Stimulated activated CD4-positive, alpha-beta T cell treated with anti-CD3 and anti-CD28 coated beads, Interleukin-2, amount 100 ng/mL, for 24 hours (primary cell): ENCODE results near the gene LAMA2.

ENCODE experiments used
- DNase-seq, 2 donors: peaks; one replicate each; pipeline ENCODE4 v3.0.0-alpha.2; 2020

LAMA2 gene

DNA sequence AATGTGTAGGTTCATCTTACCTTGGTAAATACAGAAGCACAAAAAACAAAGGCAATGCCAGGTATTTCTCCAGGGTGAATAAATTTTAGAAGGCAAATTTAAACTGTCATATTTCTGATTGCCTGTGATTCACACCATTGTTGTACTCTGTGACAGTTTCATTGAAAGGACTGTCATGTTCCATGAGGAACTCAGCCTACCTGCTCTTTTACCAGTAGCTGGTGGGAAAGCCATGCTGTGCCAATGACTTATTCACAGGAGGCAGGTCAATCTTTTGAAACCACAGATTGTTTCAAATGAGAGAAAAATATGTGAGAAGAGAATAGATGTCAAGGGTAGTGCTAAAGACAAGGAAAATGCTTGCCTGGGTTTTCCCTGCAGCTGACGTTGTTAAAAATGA lies 206.4 kb downstream of the LAMA2 start:
- DNase-seq, result no peak

DNA sequence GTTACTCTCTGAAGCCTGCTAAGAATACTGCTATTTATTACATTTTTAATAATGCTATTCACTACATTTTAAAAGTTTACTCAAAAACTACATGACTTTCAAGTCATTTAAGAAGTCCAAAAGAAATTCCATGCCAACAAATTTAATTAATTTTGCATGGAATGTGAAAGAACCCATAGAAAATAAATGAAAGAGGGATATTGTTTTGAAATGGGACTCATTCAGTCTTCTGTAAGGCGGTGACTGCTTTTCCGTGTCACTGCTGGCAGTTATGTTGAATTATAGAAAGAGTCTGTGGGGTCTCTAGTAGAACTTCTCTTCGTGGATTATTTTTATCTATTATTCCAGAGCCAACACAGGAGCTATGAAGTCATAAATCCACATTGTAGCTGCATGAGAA lies 211.2 kb downstream of the LAMA2 start:
- DNase-seq, result no peak

DNA sequence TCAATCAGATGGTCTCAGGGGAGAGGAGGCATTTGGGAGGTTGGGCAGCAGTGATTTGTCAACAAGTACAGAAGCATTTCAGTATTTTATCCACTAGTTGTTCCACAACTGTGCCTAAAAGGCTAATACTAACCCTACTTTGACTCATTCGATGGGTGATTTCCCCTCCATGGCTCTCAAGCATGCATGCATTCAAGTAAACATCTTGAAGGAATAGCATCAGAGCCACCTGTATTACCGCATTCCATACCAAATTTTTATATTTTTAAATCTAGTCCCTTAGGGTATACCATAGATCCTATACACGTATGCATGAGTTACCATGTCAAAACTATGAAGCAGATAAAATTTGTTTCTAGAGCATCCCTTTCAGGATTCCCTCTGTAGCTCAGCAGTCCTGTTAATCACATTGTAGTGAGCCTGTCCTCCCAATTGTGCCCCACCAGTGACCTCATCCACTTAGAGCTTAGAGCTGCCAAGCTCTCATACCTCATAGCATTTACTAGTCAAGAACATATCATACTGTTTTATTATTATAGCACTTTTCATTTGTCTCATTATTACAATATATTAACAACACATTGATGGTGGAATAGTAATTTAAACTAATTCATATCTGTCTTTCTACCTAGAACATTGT lies 213.8 kb downstream of the LAMA2 start:
- DNase-seq, result no peak

DNA sequence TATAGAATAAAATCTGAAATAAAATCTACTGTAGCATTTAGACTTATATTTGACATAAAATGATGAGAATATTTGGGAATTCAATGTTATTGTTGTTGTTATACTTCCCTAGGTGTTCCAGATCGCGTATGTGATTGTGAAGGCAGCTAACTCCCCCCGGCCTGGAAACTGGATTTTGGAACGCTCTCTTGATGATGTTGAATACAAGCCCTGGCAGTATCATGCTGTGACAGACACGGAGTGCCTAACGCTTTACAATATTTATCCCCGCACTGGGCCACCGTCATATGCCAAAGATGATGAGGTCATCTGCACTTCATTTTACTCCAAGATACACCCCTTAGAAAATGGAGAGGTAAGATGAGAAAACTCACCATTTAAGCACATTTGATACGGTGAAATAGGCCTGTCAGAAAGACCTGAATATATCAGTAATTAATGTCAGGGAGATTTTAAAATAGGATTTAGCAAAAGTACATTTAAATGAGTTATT lies 215.2 kb downstream of the LAMA2 start:
- DNase-seq, result no peak

DNA sequence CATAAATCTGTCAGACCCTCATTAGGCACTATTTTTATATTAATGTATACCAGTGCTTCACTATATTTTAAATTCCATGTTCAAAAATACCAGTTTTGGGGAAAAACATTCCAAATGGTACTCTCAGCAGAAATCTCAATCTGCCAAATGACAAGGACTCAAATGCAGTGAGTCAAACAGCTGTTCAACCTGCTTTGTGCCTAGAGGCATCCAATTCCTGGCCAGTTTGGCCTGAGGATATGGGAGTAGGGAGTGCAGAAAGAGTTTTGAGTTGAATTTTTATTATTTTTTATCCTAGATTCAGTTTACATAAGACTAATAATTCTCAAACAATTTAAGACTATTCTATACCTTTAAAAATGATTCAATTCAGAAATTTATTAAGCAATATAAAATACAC lies 216.8 kb downstream of the LAMA2 start:
- no peak for DNase-seq

DNA sequence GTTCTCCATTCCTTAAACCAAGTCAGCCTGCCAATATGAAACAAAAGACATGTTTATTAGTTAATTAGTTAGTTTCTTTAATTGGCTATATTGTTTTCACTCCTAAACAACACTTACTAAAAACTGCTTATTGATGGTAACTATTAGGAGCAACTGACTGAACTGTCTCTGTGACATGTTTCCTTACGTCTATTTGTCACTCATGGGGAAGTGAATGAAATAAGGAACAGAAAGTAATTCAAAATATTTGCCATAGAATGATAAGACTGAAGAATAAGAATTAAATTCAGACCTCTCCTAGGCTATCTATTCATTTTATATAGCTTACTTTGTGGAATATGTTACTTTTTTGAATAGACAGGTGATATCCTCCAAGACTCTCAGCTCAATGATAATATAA lies 217.2 kb downstream of the LAMA2 start:
- no peak for DNase-seq

DNA sequence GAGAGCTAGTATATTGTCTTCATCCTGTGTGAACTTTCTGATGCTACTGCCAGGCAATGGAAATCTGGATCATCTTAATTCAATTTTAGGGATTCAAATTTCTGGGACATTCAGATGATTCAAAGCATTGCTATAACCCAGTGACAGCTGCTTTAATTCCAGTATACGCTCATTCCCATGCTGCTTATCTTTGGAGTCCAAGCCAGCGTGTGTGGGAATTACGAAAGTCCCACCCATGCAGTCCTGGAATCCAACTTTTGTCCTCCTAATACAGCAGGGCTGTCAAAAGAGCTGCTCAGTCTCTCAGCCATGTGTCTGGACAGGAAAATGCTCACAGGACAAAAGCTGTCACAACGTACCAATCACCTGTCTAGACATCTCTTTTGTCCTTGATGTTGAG lies 219.8 kb downstream of the LAMA2 start:
- DNase-seq, result no peak

DNA sequence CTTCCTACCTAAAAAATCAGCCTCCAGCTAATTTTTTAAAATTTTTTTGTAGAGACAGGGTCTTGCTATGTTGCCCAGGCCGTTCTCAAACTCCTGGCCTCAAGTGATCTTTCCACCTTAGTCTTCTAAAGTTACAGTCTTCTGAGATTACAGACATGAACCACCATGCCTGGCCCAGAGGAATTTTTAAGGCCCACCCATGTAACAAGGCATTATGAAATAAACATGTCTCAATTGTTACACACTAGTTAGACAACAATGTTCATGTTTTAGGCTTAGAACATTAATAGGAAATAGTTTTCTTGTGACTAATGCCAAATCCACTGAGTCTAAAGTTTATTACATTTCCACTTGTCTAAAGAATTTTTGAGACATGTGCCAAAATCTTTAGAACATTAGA lies 221.2 kb downstream of the LAMA2 start:
- DNase-seq, result no peak

DNA sequence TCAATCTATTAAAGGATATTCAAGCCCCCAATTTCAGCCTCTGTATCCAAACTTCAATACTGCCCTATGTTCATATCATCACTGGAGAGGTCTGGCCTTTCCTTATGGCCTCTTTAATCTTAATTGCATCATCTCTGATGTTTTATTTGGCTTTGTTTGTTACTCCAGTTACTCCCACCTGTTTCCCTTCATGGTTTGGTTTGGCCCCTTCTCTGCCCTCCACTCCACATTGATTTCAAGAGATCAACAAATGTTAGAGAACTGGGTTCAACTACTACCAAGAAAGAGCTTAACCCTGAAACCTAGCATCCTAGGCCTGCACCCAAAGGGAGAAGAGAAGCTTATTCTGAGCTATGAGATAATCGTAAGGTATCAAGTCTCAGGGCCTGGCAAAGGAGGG lies 221.6 kb downstream of the LAMA2 start:
- no peak for DNase-seq

DNA sequence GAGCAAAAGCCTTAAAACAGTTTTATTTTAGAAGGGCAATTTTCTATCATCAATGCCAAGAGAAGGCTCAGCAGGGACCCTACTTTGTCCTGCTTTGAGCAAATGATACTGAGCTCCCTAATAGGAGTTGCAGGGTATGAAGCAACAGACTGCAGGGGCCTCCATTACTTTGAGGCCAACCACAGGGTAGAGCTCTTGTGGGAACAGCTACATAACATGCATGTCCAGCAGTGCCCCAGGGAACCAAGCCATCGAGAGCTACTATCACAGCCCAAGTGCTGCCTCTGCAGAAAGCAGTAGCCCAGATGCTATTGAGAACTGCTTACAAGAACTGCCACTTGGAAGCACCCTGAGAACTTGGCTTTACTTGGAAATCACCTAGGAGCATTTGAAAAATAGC lies 222.1 kb downstream of the LAMA2 start:
- no peak for DNase-seq

DNA sequence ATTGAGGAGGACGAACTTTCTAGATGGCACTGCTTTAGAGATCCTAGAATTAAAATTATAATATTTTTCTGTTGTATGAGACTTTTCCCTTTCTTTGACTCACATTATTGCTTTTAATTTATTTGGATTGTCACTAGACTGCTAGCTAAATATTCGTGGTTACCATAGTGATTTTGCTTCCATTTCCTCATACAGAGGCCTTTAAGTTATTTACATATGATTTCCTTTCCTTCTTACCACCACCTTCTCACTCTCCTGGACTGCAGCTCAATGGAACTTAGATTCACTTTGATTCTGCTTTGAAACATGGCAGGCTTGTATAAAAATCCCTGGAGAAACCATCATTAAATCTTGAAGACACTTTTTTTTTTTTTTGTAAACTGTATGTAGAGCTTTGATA lies 222.9 kb downstream of the LAMA2 start:
- no peak for DNase-seq

DNA sequence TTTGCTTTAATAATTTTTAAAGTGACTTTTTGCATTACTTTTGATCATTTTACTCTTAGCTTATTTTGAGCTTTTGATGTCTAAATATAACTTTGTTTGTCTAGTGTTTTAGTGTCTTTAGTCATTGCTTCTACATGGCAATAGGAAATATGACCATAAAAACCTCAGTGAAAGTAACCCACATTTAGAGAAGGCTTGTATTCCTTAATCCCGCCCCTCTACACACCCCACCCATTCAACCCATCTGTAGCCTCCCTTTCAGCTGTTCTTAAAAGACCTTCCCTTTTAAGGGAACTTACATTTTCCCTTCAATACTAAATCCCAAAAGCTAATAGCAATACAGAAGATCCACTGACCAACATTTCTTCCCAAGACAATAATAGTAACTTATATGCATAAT lies 225.4 kb downstream of the LAMA2 start:
- no peak for DNase-seq

DNA sequence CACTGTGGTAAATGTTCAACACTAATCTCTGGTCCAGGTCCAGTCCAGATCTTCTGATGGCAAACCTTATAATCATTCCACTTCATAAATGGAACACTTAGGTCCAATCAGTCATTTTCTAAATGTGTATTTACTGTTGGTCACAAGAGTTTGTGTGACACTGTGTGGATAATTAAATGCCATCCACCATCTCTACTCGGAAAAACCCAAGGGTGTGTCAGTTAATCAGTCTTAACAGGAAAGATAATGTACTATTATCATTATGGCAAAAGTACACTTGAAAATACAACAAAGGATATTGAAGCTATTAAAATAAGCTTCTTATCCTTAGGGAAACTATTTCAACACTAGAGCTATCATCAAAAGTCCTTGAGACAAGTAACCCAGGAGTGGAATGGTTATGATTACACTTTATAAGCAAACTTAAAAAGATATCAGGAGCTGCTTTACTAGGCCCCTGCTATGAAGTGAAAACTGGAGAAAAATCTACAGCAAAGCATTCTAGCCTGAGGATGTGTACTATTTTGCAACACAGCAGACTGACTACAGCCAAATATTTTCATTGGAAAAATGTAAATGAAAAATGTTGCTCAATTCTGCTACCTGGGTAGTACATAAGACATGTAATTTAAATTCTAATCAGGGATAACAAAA lies 227.9 kb downstream of the LAMA2 start:
- no peak for DNase-seq

DNA sequence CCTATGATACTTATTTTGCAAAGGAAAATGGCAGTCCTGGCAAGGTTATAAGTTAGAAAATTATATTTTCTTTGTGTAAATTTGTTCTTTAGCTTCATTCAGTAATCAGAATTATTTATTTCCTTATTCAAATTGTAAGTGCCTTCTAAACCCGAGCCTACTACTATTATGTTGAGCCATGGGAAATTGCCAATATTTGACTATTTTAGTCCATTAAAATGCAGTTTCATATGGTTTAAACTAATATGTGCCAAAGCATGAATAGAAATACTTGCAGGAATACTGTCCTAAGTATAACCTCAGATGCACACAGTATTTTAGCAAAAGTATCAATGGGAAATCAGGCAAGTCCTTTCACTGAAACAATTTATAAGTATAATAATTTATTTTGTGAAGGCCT lies 228.4 kb downstream of the LAMA2 start:
- no peak for DNase-seq

DNA sequence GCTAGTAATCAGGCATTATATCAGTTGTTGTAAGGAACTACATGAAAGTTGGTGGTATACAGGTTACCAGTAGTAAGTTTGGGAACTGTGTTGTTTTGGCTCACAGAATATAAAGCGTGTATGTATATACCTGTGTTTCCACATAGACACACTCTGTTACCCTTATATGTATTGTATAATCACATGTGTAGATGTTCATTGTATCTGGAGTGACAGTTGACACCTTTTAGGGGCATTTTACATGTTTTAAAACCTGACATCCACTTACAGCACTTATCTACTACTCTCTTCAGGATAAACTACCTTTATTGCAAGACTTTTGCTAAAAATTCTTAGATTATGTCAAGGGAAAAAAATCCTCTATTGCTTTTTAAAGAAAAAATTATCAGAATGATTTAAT lies 228.9 kb downstream of the LAMA2 start:
- DNase-seq, result no peak

DNA sequence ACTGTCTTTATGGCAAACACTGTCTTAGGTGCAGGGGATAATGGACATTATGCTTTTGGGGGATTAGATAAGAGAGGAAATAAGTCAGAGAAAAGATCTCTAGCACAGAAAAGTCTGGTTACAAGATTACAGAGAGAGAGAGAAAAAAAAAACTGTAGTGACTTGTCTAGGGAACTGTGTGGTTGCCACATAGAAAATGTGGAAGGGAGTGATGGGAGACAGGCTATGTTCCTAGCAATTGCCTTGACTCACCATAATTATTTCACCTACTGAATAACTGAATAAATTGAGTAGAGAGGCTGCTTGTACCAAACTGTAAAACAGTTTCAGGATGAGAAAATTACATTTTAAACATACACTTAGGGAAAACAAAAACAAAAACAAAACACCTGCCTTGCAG lies 229.7 kb downstream of the LAMA2 start:
- DNase-seq, result no peak

DNA sequence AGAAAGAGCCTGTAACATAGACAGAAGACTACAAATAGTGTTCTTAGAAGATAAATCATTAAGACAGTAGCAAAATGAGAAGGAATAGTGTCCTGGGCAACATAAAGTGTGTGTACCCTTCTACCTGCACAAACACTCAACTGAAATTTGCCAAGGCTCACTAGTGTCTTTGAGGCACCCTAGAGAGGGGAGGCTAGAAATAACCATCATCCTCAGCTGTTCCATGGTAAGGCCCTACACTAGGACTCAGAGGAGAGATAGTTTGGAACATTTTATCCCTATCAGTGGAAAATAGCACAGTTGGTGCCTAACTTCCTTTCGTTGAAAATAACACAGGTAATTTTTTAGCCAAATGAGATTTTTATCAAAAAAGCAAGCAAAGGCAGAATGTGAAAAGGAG lies 230.7 kb downstream of the LAMA2 start:
- DNase-seq, result no peak

DNA sequence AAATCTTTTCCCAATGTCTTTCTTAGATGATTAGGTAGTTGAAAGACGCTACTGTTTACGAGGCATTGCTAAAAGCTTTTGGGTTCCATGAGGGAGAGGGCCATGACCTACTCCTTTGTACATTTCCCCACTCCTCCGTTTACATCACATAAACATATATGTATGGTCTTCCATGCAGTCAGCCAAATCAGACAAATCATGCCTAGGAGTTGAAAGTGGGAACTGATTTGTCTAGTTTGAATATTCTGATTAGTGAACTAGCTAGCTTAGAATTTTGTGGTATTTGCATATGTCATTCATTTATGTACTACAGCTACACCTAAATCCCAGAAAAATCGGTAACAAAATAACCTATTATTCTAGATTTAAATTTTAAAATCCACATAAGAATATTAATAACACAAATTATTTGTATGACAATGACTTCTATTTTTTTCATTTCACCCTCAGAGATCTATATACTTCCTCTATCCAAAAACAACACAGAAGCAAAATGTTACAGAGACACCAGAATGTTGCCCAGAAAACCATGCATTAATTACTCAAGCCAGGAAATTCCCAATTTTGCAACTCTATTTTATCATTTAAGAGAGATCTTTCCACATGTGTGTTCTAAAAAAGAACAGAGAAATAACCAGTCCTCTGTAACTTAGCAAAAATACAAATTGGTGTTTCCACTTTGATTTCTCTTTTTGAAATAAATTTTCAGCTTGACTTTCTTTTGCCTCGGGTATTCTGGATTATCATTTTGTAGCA lies 231.9 kb downstream of the LAMA2 start:
- no peak for DNase-seq

DNA sequence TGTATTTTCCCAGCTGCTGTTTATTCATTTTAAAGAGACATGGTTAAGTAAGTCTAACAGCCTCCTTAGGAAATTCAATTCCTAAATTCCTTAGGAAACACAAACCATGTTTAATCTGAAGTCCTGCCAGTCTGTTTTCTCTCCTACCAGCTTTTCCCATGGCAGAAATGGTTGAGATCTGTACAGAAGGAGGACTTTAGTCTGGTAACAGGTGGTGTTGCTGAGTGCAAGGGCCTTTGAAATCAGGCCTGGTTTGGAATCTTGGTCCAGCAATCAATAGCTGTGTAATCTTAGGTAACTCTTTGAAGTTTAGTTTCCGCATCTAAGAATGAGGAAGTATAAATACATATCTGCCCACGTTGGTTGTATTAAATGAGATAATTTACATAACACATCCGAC lies 232.5 kb downstream of the LAMA2 start:
- no peak for DNase-seq

DNA sequence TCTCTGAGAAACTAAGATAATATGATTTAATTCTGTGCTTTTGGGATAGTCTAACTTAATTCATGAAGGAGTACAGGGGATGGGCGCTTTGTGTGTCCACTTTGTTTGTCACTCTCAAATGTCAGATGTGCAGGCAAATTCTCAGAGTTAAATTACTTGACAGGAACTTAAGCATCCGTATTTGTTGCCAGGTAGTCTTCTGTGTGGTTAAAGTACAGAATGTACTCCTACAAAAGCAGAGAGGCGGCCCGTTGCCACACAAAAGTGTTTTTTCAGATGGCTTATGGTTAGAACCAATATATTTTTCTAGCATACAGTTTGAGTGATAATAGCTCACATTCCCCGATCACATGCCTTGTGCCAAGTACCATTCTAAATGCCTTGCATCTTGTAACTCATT lies 234.4 kb downstream of the LAMA2 start:
- DNase-seq, result no peak

DNA sequence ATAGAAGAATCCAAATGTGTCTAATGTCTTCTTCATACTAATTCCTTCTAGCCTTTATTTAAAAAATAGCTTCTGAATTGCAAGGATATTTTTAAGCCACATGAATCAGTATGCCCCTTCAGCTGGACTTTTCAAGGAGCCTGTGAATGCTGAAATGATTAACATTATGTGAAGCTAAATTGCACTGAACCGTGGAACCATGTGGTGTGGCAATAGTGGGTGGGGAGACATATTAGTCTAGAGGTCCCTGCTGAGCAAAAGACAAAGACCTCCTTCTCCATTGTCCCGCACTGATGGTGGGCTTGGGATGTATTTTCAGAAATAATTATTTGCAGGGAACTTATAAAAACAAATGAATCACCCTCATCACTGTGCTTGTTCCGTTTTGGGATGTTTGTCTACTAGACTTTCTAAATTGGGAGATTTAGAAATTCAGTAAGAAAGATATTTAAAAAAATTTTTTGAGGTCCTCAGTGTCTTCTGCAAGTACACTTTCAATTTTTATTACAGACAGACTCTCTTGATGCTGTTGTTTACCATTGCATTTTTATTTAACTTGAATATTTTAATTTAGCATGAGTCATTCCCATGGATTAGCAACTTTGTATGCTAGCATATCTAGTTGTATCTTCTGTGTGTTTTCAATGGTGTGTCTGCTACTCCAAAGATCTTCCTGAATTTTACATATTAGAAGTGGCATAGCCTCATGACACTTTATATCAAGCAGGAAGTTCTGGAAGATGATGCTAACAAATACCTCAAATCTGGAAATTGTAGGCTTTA lies 238.1 kb downstream of the LAMA2 start:
- no peak for DNase-seq

DNA sequence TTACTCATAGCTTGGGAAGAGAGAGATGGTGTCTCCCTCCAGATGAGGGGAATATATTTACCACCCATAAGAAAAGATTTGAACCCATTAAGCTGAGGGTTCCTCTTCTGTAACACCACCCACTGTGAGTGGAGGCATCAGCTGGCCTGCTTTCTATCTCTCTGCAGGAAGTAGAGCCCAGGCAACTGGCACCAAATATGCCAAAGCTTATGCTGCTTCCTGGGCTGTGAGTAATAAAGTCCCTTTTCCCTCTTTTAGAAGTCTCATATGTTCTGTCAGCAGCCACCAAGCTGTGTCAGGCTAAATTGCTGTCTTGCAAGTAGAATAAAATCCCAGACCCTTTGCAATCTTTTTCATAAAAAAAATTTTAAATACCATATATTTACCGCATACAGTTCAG lies 241.4 kb downstream of the LAMA2 start:
- no peak for DNase-seq

DNA sequence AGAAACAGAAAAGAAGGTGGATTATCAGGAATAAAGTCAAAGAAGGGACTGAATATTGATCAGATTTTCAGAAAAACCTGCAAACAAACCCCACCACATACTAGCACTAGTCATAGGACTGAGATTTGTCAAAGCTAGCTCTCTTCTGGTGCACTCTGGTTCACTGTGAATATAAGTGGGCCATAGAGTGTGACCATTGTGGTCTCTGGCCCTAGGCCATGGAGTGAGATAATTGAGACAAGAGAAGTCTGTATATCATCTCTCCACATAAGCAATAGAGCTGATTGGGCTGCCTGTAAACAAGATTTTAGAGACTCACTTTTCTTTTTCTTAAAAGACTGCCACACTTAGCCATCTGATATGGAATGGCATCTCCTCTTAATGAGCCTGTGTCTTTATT lies 247.2 kb downstream of the LAMA2 start:
- DNase-seq, result no peak
